Inflammatory macrophage treated with lipopolysaccharide for 1 hour (primary cell): ENCODE results near the gene IVD.

Experiments used
- DNase-seq, 2 donors: peaks; one replicate each; pipeline ENCODE4 v3.0.0-alpha.2; 2020 to 2022

Gene IVD

GRCh38 chr15:40405501-40406381 lies at the start of gene IVD:
IVD (plus strand) TSS chr15:40405795; CDS start chr15:40405828, 33 bp downstream.
- peak; percentile 94 for DNase-seq

- no peak for DNase-seq
Measured at GRCh38 chr15:40355976-40356585, 49.5 kb upstream of the IVD start.

GRCh38 chr15:40357246-40357645 lies 48.3 kb upstream of the IVD start:
- no peak for DNase-seq

GRCh38 chr15:40357723-40358470 lies 47.7 kb upstream of the IVD start, which contains the start of gene DISP2:
DISP2 (plus strand) TSS chr15:40358219; CDS start chr15:40358322, 103 bp downstream.
- peak; percentile 71 to 90 for DNase-seq

GRCh38 chr15:40358471-40359353 lies 46.9 kb upstream of the IVD start:
- no peak for DNase-seq

- DNase-seq = no peak
Measured at GRCh38 chr15:40360015-40360414, 45.6 kb upstream of the IVD start.

GRCh38 chr15:40361640-40362039 lies 44.0 kb upstream of the IVD start:
- DNase-seq = no peak

- DNase-seq = no peak
Measured at GRCh38 chr15:40363611-40364010, 42.0 kb upstream of the IVD start.

GRCh38 chr15:40364251-40364650 lies 41.3 kb upstream of the IVD start:
- DNase-seq = no peak

GRCh38 chr15:40365016-40365415 lies 40.6 kb upstream of the IVD start:
- DNase-seq = no peak

GRCh38 chr15:40365624-40366456 lies 39.8 kb upstream of the IVD start:
- DNase-seq = no peak

GRCh38 chr15:40366457-40367370 lies 38.9 kb upstream of the IVD start:
- no peak for DNase-seq

GRCh38 chr15:40367371-40367685 lies 38.3 kb upstream of the IVD start:
- no peak for DNase-seq

GRCh38 chr15:40367686-40368611 lies 37.6 kb upstream of the IVD start:
- DNase-seq = peak; percentile 87 to 88

- DNase-seq = no peak
Measured at GRCh38 chr15:40368719-40369473, 36.7 kb upstream of the IVD start.

GRCh38 chr15:40369474-40369869 lies 36.1 kb upstream of the IVD start:
- DNase-seq = no peak

GRCh38 chr15:40369971-40370370 lies 35.6 kb upstream of the IVD start:
- no peak for DNase-seq

GRCh38 chr15:40372981-40373380 lies 32.6 kb upstream of the IVD start:
- DNase-seq = peak; percentile 31 to 35

GRCh38 chr15:40377606-40378005 lies 28.0 kb upstream of the IVD start:
- DNase-seq = no peak
